IMR-90 (cell line): ENCODE data around the gene ANKRD24. TPM values are rescaled to one million over a fixed set of nuclear protein-coding genes. Genes with fewer than 3 reads are reported as not detected.

ENCODE experiments used
- ATAC-seq: fragments of 200-7000 bp; cut with Tn5 transposase; 2 replicates; pipeline ENCODE4 v1.9.1; 2020; ENCODE audit warnings: low read depth, mild to moderate bottlenecking, moderate library complexity
- BruUV-seq: library from RNA; stranded (reverse); fragments of 400-500 nt; replicated peaks from 2 replicates; lab custom pipeline; 2021; lab: Mats Ljungman, UMichigan
- CTCF ChIA-PET: fragments of 300-600 bp; formaldehyde crosslinking; extraction: SDS; loops from one replicate; lab custom pipeline; 2021; ENCODE audit warnings: antibody characterized with exemption; lab: Yijun Ruan, JAX
- POLR2A ChIA-PET: fragments of 300-600 bp; sonication (Branson Sonifier 250); formaldehyde crosslinking; loops from one replicate; lab custom pipeline; 2022; ENCODE audit warnings: antibody characterized with exemption; ENCODE audit not compliant: unreplicated experiment; lab: Charles Lee
- DNase-seq: peaks from one replicate; pipeline ENCODE4 v3.0.0; 2013
- H2AFZ ChIP-seq: replicated peaks from 2 replicates; pipeline ENCODE3; 2013; ENCODE audit warnings: low read length, mild to moderate bottlenecking; ENCODE audit not compliant: poor library complexity
- H2AK5ac ChIP-seq: 2 replicates; pipeline ENCODE4 v1.6.1; 2013; ENCODE audit warnings: low read depth, low read length, inconsistent platforms
- H2AK9ac ChIP-seq: replicated peaks from 2 replicates; pipeline ENCODE3; 2013; ENCODE audit warnings: mild to moderate bottlenecking, low read depth, low read length, moderate library complexity; ENCODE audit not compliant: poor library complexity
- H2BK120ac ChIP-seq: 2 replicates; pipeline ENCODE4 v1.6.1; 2013; ENCODE audit warnings: low read depth, low read length, inconsistent platforms
- H2BK15ac ChIP-seq: 3 replicates; pipeline ENCODE4 v1.6.1; 2013; ENCODE audit warnings: low read depth, low read length, inconsistent platforms
- H2BK20ac ChIP-seq: 2 replicates; pipeline ENCODE4 v1.6.1; 2013; ENCODE audit warnings: low read depth, mild to moderate bottlenecking, inconsistent platforms, low read length, moderate library complexity
- H2BK5ac ChIP-seq: 2 replicates; pipeline ENCODE4 v1.6.1; 2013; ENCODE audit warnings: mild to moderate bottlenecking, low read depth, low read length, inconsistent platforms; ENCODE audit not compliant: poor library complexity, severe bottlenecking
- H3K14ac ChIP-seq: replicated peaks from 2 replicates; pipeline ENCODE4 v1.6.1; 2013; ENCODE audit warnings: low read depth, low read length, inconsistent platforms
- H3K18ac ChIP-seq: 2 replicates; pipeline ENCODE4 v1.6.1; 2013; ENCODE audit warnings: low read depth, low read length, control low read depth
- H3K23ac ChIP-seq: 2 replicates; pipeline ENCODE4 v1.6.1; 2013; ENCODE audit warnings: low read depth, low read length, inconsistent platforms
- H3K27ac ChIP-seq: 2 replicates; pipeline ENCODE4 v1.5.1; 2013; ENCODE audit warnings: mild to moderate bottlenecking, control low read depth, low read length; ENCODE audit not compliant: insufficient read depth
- H3K27me3 ChIP-seq: 2 replicates; pipeline ENCODE4 v1.6.1; 2013; ENCODE audit warnings: low read length; ENCODE audit not compliant: control insufficient read depth, insufficient read depth
- H3K36me3 ChIP-seq: 2 replicates; pipeline ENCODE4 v1.6.1; 2013; ENCODE audit warnings: low read length, mixed read lengths; ENCODE audit not compliant: control insufficient read depth, insufficient read depth
- H3K4ac ChIP-seq: 2 replicates; pipeline ENCODE4 v1.6.1; 2013; ENCODE audit warnings: low read depth, low read length, inconsistent platforms
- H3K4me1 ChIP-seq: 2 replicates; pipeline ENCODE4 v1.6.1; 2013; ENCODE audit warnings: low read length, mixed read lengths; ENCODE audit not compliant: control insufficient read depth, insufficient read depth
- H3K4me2 ChIP-seq: 2 replicates; pipeline ENCODE4 v1.6.1; 2013; ENCODE audit warnings: low read depth, mild to moderate bottlenecking, control low read depth, low read length, moderate library complexity
- H3K4me3 ChIP-seq: 2 replicates; pipeline ENCODE4 v1.5.1; 2013; ENCODE audit warnings: low read depth, mild to moderate bottlenecking, control low read depth, low read length, moderate library complexity; ENCODE audit not compliant: insufficient read depth
- H3K56ac ChIP-seq: 2 replicates; pipeline ENCODE4 v1.6.1; 2013; ENCODE audit warnings: low read length, inconsistent platforms; ENCODE audit not compliant: insufficient read depth; ENCODE audit errors: extremely low read depth
- H3K79me1 ChIP-seq, 2 experiments: 2 replicates each; pipeline ENCODE4 v1.6.1; 2013; ENCODE audit warnings: low read length in 2 of 2, inconsistent platforms in 1 of 2, low read depth in 1 of 2
- H3K9ac ChIP-seq: 2 replicates; pipeline ENCODE4 v1.6.1; 2013; ENCODE audit warnings: low read depth, low read length, control low read depth
- H3K9me1 ChIP-seq: 2 replicates; pipeline ENCODE4 v1.6.1; 2013; ENCODE audit warnings: low read length, inconsistent platforms; ENCODE audit not compliant: insufficient read depth
- H3K9me3 ChIP-seq: 2 replicates; pipeline ENCODE4 v1.6.1; 2013; ENCODE audit warnings: low read length; ENCODE audit not compliant: control insufficient read depth, insufficient read depth
- H4K20me1 ChIP-seq: 2 replicates; pipeline ENCODE4 v1.6.1; 2013; ENCODE audit warnings: low read length, inconsistent platforms; ENCODE audit not compliant: insufficient read depth
- H4K5ac ChIP-seq: 2 replicates; pipeline ENCODE4 v1.6.1; 2013; ENCODE audit warnings: mild to moderate bottlenecking, low read depth, low read length, control low read depth
- H4K8ac ChIP-seq, 2 experiments: 2 replicates each; pipeline ENCODE4 v1.6.1; 2013; ENCODE audit warnings: low read depth in 2 of 2, low read length in 2 of 2, control low read depth in 1 of 2, inconsistent platforms in 1 of 2
- H4K91ac ChIP-seq: 2 replicates; pipeline ENCODE4 v1.6.1; 2013; ENCODE audit warnings: low read depth, low read length, inconsistent platforms; ENCODE audit not compliant: insufficient read depth
- BHLHE40 ChIP-seq: fragments of 150-350 bp; IDR thresholded peaks from 2 replicates; pipeline ENCODE4 v1.6.1; 2016; ENCODE audit warnings: mild to moderate bottlenecking, low read depth, low read length
- CEBPB ChIP-seq: IDR thresholded peaks from 2 replicates; pipeline ENCODE4 v1.6.1; 2012; ENCODE audit warnings: low read depth, low read length, improper control_type of control experiment
- CHD1 ChIP-seq: IDR thresholded peaks from 2 replicates; pipeline ENCODE4 v1.6.1; 2012; ENCODE audit warnings: low read depth, low read length, improper control_type of control experiment
- CTCF ChIP-seq: conservative IDR thresholded peaks from 2 replicates; pipeline ENCODE4 v1.5.1; 2012; ENCODE audit warnings: mild to moderate bottlenecking, low read depth, low read length, improper control_type of control experiment
- ELK1 ChIP-seq: fragments of 150-350 bp; IDR thresholded peaks from 2 replicates; pipeline ENCODE4 v1.6.1; 2016; ENCODE audit warnings: low read depth, mild to moderate bottlenecking, low read length, moderate library complexity, borderline replicate concordance
- FOS ChIP-seq: fragments of 150-350 bp; IDR thresholded peaks from 2 replicates; pipeline ENCODE4 v1.6.1; 2016; ENCODE audit warnings: low read depth, low read length
- MAFK ChIP-seq: IDR thresholded peaks from 2 replicates; pipeline ENCODE4 v1.6.1; 2012; ENCODE audit warnings: low read depth, low read length, improper control_type of control experiment
- MAZ ChIP-seq: IDR thresholded peaks from 2 replicates; pipeline ENCODE4 v1.6.1; 2012; ENCODE audit warnings: low read depth, mild to moderate bottlenecking, low read length, improper control_type of control experiment, moderate library complexity, borderline replicate concordance
- MXI1 ChIP-seq: IDR thresholded peaks from 2 replicates; pipeline ENCODE4 v1.6.1; 2012; ENCODE audit warnings: low read depth, mild to moderate bottlenecking, low read length, moderate library complexity, borderline replicate concordance
- NFE2L2 ChIP-seq: fragments of 150-350 bp; IDR thresholded peaks from 2 replicates; pipeline ENCODE4 v1.6.1; 2016; ENCODE audit warnings: low read depth, mild to moderate bottlenecking, low read length
- POLR2A ChIP-seq: IDR thresholded peaks from 2 replicates; pipeline ENCODE4 v1.6.1; 2012; ENCODE audit warnings: mild to moderate bottlenecking, low read depth, low read length
- RAD21 ChIP-seq: IDR thresholded peaks from 2 replicates; pipeline ENCODE4 v1.6.1; 2012; ENCODE audit warnings: low read length, improper control_type of control experiment
- RCOR1 ChIP-seq: IDR thresholded peaks from 2 replicates; pipeline ENCODE4 v1.6.1; 2012; ENCODE audit warnings: mild to moderate bottlenecking, low read length, improper control_type of control experiment; ENCODE audit not compliant: insufficient replicate concordance
- RFX5 ChIP-seq: IDR thresholded peaks from 2 replicates; pipeline ENCODE4 v1.8.0; 2012; ENCODE audit warnings: low read depth, mild to moderate bottlenecking, low read length, moderate library complexity
- USF2 ChIP-seq: fragments of 150-350 bp; IDR thresholded peaks from 2 replicates; pipeline ENCODE4 v1.6.1; 2017; ENCODE audit warnings: mild to moderate bottlenecking, antibody characterized with exemption, low read length, low read depth
- WGBS, 2 experiments: methylation state at CpG; one replicate each; pipeline versions ENCODE4 v1.1.5 to v1.1.7; 2013; ENCODE audit warnings: missing lambda C conversion rate in 2 of 2; ENCODE audit not compliant: insufficient read length in 1 of 2; ENCODE audit errors: extremely low coverage in 2 of 2; 5-methylcytosine and 5-hydroxymethylcytosine counted together
- dilution Hi-C: fragments of 300-500 bp; cut with HindIII; formaldehyde crosslinking; loops from one replicate; pipeline ENCODE4 v1.14.3; 2018; ENCODE audit warnings: low sequenced_read_pairs; ENCODE audit not compliant: unreplicated experiment
- in situ Hi-C: fragments of 300-500 bp; cut with MboI; formaldehyde crosslinking; loops from 3 replicates; pipeline ENCODE4 v1.14.3; 2019; ENCODE audit warnings: low sequenced_read_pairs, inconsistent platforms, mixed read lengths
- intact Hi-C: fragments of 100-400 bp; cut with micrococcal nuclease; formaldehyde crosslinking; loops from 2 replicates; pipeline ENCODE4 v1.10.0; 2022
- polyA plus RNA-seq, 3 experiments: library from polyadenylated mRNA; depleted of rRNA; stranded (reverse); fragments of >200 nt; gene quantifications; 2 replicates each; pipeline ENCODE4 v1.2.3, GENCODE V29; 2012; ENCODE audit warnings: low replicate concordance in 1 of 3
- total RNA-seq: library from RNA; depleted of rRNA; stranded (reverse); fragments of >200 nt; gene quantifications from 2 replicates; pipeline ENCODE4 v1.2.3, GENCODE V29; 2012

ANKRD24 gene
- total and polyA plus RNA-seq, 2 of the 4 experiments (the other 2 are of a cell fraction), result 0.18 to 0.21 TPM

GRCh38 chr19:4197625-4198466 is 15.4 kb downstream of the ANKRD24 start:
- ChIA-PET CTCF (no interaction called here), POLR2A (no interaction called here)
- Histone ChIP-seq H2AK5ac (no peak overlapping the region), H2BK20ac (no peak overlapping the region), H3K9ac (no peak overlapping the region), H3K4me1 (no peaks in the 10 kb centered on the region), H3K4me2 (no peak overlapping the region), H3K4ac (no peak overlapping the region), H3K14ac (no peak overlapping the region), H2AK9ac (no peak overlapping the region), H3K79me1 (no peaks in the 10 kb centered on the region), H4K20me1 (no peaks in the 10 kb centered on the region; the same call in 1 of the 2 replicates), H2AFZ (peak overlapping the region; percentile 32), H3K56ac (no peak overlapping the region), H3K23ac (no peak overlapping the region), H3K4me3 (no peak overlapping the region), H2BK120ac (no peak overlapping the region), H3K18ac (no peak overlapping the region), H3K9me1 (no peaks in the 10 kb centered on the region), H3K27me3 (peaks cover 62% of the 10 kb centered on the region), H3K27ac (no peak overlapping the region), H3K36me3 (no peaks in the 10 kb centered on the region), H2BK5ac (no peak overlapping the region), H2BK15ac (no peak overlapping the region), H3K9me3 (no peaks in the 10 kb centered on the region), H4K91ac (no peak overlapping the region), H4K5ac (no peak overlapping the region), H4K8ac (no peak overlapping the region)
- BruUV-seq, result no TSS peak
- intact Hi-C loops (loop anchor here (1.0 kb wide), 1 partner anchor 17 kb away; no protein-coding TSS in a partner anchor), dilution Hi-C loops (no loop called here), in situ Hi-C loops (no loop called here)
- DNase-seq (no peak), ATAC-seq (no peak)
- WGBS, 2 experiments, result 28% methylated on average over 31 of the region's 70 CpGs; no CpG with 5 or more reads in 1 of the 2 experiments
- no peak for TF ChIP-seq MAZ
- TF ChIP-seq FOS, result no peak
- TF ChIP-seq BHLHE40, result no peak
- TF ChIP-seq CEBPB, result no peak
- TF ChIP-seq NFE2L2, result no peak
- TF ChIP-seq USF2, result no peak
- no peak for TF ChIP-seq RCOR1
- no peak for TF ChIP-seq RFX5
- no peak for TF ChIP-seq MXI1
- TF ChIP-seq POLR2A, result no peak
- TF ChIP-seq RAD21, result no peak
- no peak for TF ChIP-seq ELK1
- TF ChIP-seq CTCF, result no peak
- no peak for TF ChIP-seq MAFK
- no peak for TF ChIP-seq CHD1
